Measurements from ENCODE around the gene LCAT. TPM values are rescaled to one million over a fixed set of nuclear protein-coding genes. Genes with fewer than 3 reads are reported as not detected.

The LCAT gene
- total RNA-seq, 1 donor from 2014 or later, result 1.6 TPM

DNA sequence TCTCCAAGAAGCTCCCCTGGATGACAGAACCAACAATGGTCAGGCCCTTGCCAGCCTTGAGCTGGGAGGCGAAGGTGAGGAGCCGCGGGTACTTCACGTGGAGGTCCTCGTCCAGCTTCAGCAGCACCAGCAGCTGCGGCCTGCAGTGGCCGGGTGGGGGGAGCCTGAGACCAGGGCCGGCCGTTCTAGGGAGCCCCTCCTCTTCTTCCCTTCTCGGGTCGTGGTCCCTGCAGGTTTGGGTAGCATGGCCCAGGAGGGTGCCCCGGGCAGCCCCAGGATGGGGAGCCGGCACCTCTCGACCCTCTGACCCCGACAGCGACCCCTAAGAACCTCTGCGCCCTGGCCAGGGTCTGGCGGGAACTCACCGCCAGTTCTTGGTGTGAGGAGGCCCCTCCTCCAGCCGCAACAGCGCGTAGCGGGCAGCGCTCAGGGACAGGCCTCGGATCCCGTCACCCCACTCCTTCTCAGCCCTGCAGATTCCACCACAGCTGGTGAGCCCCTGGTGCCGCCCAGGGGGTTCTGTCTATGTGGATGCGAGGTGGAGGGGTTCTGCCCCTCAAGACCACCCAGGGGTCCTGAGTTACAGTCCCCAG, 3.1 kb upstream of the LCAT start:
- Histone ChIP-seq H3K36me3 (ENCODE audit: control insufficient read depth, insufficient read depth, low read length) (peaks cover 62% of the 10 kb centered on the region), H3K27me3 (ENCODE audit: control insufficient read depth, insufficient read depth, low read length) (no peaks in the 10 kb centered on the region), H3K4me3 (ENCODE audit: low read depth, low read length) (no peak overlapping the region)
- DNase-seq (ENCODE audit: low read depth) (no peak), FAIRE-seq (no peak)
- TF ChIP-seq, protein P1, sequence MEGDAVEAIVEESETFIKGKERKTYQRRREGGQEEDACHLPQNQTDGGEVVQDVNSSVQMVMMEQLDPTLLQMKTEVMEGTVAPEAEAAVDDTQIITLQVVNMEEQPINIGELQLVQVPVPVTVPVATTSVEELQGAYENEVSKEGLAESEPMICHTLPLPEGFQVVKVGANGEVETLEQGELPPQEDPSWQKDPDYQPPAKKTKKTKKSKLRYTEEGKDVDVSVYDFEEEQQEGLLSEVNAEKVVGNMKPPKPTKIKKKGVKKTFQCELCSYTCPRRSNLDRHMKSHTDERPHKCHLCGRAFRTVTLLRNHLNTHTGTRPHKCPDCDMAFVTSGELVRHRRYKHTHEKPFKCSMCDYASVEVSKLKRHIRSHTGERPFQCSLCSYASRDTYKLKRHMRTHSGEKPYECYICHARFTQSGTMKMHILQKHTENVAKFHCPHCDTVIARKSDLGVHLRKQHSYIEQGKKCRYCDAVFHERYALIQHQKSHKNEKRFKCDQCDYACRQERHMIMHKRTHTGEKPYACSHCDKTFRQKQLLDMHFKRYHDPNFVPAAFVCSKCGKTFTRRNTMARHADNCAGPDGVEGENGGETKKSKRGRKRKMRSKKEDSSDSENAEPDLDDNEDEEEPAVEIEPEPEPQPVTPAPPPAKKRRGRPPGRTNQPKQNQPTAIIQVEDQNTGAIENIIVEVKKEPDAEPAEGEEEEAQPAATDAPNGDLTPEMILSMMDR (IDR thresholded peaks at IDR 0.05; ENCODE audit: insufficient read depth, low read length, severe bottlenecking), result no peak

DNA sequence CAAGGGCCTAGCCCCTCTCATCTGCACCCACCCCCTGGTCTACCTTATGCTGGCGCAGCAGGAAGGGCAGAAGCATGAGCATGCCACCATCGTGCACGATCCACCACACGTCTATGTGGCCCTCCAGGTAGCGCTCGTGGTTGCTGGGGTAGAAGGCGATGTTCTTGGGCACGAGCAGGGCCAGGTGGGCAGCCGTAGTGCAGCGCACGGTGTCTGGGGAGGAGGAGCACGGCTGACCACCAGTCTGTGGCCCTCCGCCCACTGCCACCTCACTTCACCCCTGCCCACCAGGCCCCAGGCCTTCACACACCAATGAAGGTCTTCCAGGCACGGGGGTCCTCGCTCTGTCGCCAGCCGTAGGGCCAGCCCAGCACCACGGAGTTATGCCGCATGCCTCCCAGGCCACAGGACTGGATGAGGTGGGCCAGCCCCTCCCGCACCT, 2.2 kb upstream of the LCAT start:
- Histone ChIP-seq H3K4me3 (ENCODE audit: low read depth, low read length) (no peak overlapping the region), H3K27me3 (ENCODE audit: control insufficient read depth, insufficient read depth, low read length) (no peaks in the 10 kb centered on the region), H3K36me3 (ENCODE audit: control insufficient read depth, insufficient read depth, low read length) (peaks cover 61% of the 10 kb centered on the region)
- DNase-seq (ENCODE audit: low read depth) (no peak), FAIRE-seq (no peak)
- TF ChIP-seq, protein P1 (IDR thresholded peaks at IDR 0.05; ENCODE audit: insufficient read depth, low read length, severe bottlenecking), result no peak

- TF ChIP-seq, protein P1 (IDR thresholded peaks at IDR 0.05; ENCODE audit: insufficient read depth, low read length, severe bottlenecking), result no peak
- H3K4me3 ChIP-seq (ENCODE audit: low read depth, low read length), result no peak overlapping the region
- FAIRE-seq (no peak), DNase-seq (ENCODE audit: low read depth) (no peak)
- H3K27me3 ChIP-seq (ENCODE audit: control insufficient read depth, insufficient read depth, low read length), result no peaks in the 10 kb centered on the region
- H3K36me3 ChIP-seq (ENCODE audit: control insufficient read depth, insufficient read depth, low read length), result peaks cover 54% of the 10 kb centered on the region
Observed at GRCh38 chr16:67945392-67945933, 1.5 kb upstream of the LCAT start.

GRCh38 chr16:67944690-67945391, 921 bp upstream of the LCAT start:
- Histone ChIP-seq H3K4me3 (ENCODE audit: low read depth, low read length) (no peak overlapping the region), H3K27me3 (ENCODE audit: control insufficient read depth, insufficient read depth, low read length) (no peaks in the 10 kb centered on the region), H3K36me3 (ENCODE audit: control insufficient read depth, insufficient read depth, low read length) (peaks cover 49% of the 10 kb centered on the region)
- DNase-seq (ENCODE audit: low read depth) (no peak), FAIRE-seq (no peak)
- TF ChIP-seq, protein P1 (IDR thresholded peaks at IDR 0.05; ENCODE audit: insufficient read depth, low read length, severe bottlenecking), result no peak

DNA sequence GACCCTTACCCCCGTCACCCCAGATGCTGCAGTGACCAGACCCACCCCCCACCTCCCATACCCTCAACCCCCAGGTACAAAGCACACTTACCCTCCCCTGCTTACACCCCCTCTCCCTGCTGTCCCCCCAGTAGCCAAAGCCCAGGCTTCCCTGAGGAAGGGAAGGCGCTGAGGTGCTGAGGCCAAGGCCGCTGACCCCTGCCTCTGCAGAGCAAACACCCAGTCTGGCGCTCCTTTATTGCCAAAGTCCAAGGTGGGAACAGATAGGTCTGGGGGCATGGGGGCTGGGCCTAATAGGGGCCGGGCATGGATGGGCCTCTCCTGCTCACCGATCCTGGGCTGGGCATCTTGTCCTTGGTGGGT, 683 bp downstream of the LCAT start:
- peaks cover 40% of the 10 kb centered on the region for H3K36me3 ChIP-seq (ENCODE audit: control insufficient read depth, insufficient read depth, low read length)
- FAIRE-seq, result no peak
- H3K27me3 ChIP-seq (ENCODE audit: control insufficient read depth, insufficient read depth, low read length), result no peaks in the 10 kb centered on the region

More for the DNA sequence above, 683 bp downstream of the LCAT start:
- TF ChIP-seq, protein P1 (IDR thresholded peaks at IDR 0.05; ENCODE audit: insufficient read depth, low read length, severe bottlenecking), result no peak
- H3K4me3 ChIP-seq (ENCODE audit: low read depth, low read length), result no peak overlapping the region
- DNase-seq (ENCODE audit: low read depth), result no peak
